HG02970 (cell line): ENCODE measurements around the gene PANX2.
"Not testable (repeated sequence)": the region's sequence is repeated elsewhere in the genome, so short reads cannot be mapped to it uniquely, and the experiment has no call there.

Experiments used
- ATAC-seq: cut with Tn5 transposase; IDR thresholded peaks from one replicate; pipeline ENCODE4 v1.9.1; 2021; ENCODE audit warnings: mild to moderate bottlenecking, moderate library complexity, moderate number of reproducible peaks; ENCODE audit not compliant: unreplicated experiment, low FRiP score

The PANX2 gene

DNA sequence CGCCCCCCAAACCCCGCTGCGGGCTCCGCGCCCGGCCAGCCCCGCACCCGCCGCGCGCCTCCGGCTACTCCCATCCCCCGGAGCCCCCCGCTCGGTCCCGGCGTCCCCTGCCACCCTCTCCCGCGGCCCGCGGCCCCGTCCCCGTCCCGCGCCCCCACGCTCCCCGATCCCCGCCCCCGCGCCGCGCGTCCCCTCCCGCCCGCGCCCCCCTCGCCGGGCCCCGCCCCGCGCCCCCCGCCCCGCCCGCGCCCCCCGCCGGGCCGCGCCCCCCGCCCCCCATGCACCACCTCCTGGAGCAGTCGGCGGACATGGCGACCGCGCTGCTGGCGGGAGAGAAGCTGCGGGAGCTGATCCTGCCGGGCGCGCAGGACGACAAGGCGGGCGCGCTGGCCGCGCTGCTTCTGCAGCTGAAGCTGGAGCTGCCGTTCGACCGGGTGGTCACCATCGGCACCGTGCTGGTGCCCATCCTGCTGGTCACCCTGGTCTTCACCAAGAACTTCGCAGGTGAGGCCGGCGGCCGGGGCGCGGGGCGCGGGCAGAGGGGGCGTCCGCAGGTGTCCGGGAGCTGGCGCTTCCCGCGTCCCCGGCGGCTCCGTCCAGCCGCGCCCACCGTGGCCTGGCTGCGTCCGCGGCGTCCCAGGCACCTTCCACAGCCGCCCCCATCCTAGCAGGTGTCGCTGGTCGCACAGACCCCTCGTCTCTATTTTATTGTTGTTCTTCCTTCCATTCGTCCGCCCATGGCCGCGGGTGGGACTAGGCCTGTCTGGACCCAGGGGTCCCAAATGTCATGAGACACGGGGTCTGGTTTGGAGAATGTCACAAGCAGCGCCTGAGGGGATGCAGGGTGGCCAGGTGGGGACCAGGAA is at the start of gene PANX2:
PANX2 (plus strand) TSS at position 279 of the 866 bp plus-strand sequence; CDS start at position 279, 0 bp downstream.
- ATAC-seq = no peak

DNA sequence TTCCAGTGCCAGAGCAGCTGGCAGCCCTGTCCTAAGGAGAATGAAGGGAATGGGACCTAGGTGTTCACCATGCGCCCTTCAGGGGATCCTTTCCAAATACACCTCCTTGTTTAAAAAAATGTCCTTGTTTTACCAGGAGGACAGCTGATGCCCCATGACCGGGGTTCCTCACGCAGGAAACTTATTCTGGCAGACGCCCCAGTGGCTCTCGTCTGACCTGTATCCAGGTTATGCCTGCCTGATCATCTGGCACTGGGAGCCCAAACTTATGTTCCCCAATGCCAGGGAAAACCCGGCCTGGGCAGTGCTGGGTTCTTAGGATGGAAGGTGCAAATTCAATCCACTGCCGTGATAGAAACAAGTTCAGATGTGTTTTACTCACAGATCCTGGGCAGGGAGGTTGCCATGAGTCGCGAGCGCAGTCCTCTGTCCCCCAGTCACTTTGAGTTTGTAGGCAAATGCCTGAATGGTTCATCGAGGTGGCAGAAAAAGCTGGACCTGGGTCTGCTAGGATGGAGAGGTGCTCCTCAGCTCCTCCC is 49.3 kb upstream of the PANX2 start:
- ATAC-seq = no peak

DNA sequence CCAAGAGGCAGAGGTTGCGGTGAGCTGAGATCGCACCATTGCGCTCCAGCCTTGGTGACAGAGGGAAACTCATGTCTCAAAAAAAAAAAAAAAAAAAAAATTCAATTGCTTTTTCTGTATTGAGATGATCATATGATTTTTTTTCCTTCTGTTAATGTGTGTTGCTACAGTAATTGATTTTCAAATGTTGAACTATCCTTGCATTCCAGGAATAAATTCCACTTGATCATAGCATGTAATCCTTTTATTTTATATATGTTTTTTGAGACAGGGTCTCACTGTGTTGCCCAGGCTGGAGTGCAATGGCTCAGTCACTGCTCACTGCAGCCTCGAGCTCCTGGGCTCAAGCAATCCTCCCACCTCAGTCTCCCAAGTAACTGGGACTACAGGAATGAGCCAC is 47.4 kb upstream of the PANX2 start:
- no peak for ATAC-seq

GRCh38 chr22:50125029-50125428 is 45.5 kb upstream of the PANX2 start:
- ATAC-seq = no peak

- ATAC-seq = no peak
These were observed 41.3 kb upstream of the PANX2 start for GRCh38 chr22:50129121-50129736.

- no peak for ATAC-seq
These were observed 38.6 kb upstream of the PANX2 start for GRCh38 chr22:50131894-50132293.

- ATAC-seq = no peak
These were observed 36.0 kb upstream of the PANX2 start for GRCh38 chr22:50134481-50134880.

DNA sequence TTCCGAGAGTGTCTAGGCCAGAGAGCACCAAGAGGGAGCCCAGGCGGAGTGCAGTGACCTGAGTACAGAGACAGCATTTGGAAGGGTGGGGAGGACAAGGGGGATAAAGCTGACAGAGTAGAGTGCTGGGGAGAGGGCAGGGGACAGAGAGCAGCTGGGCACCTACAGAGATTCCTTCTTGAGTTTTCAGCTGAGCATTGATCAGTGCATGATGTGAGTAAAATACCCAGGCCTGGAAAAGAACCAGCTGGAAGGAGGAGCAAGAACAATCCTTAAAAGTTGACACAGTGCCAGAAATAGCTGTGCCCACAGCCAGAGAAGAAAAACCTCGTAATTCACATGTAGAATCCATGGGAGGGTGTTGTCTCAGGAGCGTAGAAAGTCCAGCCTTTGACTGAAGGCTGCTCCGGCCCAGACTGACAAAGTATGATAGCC is 33.9 kb upstream of the PANX2 start:
- ATAC-seq = no peak

GRCh38 chr22:50137277-50137676 is 33.3 kb upstream of the PANX2 start:
- not testable (repeated sequence) for ATAC-seq

DNA sequence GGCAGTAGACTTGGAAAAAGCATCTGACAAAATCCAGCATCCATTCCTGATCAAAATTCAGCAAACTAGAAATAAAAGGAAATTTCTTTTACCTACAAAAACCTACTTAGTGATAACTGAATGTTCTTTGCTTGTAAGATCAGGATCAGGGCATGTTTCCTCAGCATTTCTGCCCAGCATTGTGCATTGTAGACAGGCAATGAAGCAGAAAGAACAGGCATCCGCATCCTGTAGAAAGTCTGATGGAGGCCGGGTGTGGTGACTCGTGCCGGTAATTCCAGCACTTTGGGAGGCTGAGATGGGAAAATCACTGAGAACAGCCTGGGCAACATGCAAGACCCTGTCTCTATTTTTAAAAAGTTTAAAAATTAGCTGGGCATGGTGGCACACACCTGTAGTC is 32.5 kb upstream of the PANX2 start:
- ATAC-seq = no peak

GRCh38 chr22:50138988-50139387 is 31.5 kb upstream of the PANX2 start:
- ATAC-seq = no peak

DNA sequence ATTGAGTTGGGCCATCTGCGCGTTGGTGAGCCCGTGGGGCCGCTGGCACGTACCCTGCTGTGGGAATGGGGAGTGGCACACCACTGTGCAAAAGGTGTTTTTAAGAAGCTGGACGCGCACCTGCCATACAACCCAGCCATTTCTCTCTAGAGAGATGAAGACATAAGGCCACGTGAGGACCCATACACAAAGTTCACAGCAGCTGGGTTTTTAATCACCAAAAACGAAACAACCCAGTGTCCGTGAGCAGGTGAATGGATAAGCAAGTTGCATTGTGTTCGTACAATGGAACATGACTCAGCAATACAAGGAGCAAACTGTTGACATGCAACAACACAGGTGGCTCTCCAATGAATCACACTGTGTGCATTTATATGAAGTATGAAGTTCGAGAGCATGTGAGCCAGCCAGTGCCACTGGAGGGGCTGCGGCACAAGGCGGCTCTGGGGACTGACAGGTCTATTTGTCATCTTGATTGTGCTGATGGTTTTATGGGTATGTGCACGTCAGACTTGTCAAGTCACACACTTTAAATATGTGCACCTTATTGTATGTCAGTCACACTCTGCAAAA is 30.6 kb upstream of the PANX2 start:
- ATAC-seq = no peak

- no peak for ATAC-seq
These were observed 29.9 kb upstream of the PANX2 start for GRCh38 chr22:50140615-50141014.

DNA sequence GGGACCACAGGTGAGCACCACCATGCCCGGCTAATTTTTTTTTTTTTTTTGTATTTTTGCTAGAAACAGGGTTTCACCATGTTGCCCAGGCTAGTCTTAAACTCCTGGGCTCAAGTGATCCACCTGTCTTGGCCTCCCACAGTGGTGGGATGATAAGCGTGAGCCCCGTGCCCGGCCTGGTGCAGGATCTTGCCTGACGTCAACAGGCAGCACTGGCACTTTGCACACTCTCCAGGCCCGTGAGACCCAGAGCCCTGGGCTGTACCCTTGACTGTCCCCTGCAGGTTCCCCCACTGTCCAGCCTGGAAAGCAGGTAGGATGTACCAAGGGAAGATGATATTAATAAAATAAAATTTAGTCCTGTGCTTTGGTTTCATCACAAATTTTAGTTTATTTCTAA is 29.1 kb upstream of the PANX2 start:
- ATAC-seq = no peak

GRCh38 chr22:50141891-50142363 is 28.6 kb upstream of the PANX2 start:
- no peak for ATAC-seq

DNA sequence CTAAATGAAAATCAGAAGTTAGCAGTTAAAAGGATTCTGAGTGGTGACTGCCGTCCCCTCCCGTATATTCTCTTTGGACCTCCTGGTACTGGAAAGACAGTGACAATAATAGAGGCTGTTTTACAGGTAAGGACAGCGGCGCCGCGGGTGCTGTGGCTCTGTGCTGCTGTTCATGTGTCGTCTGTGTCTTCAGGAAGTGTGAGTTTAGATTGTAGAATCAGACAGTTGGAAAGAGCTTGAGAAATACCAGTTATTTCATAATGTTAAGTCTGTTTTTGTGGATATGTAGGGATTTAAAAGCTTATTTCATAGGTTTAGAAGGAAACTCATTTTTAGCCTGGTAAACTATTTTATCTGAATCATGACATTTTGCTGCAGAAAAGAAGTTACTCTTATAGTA is 27.4 kb upstream of the PANX2 start:
- ATAC-seq = no peak

GRCh38 chr22:50144005-50144614 is 26.4 kb upstream of the PANX2 start:
- no peak for ATAC-seq

DNA sequence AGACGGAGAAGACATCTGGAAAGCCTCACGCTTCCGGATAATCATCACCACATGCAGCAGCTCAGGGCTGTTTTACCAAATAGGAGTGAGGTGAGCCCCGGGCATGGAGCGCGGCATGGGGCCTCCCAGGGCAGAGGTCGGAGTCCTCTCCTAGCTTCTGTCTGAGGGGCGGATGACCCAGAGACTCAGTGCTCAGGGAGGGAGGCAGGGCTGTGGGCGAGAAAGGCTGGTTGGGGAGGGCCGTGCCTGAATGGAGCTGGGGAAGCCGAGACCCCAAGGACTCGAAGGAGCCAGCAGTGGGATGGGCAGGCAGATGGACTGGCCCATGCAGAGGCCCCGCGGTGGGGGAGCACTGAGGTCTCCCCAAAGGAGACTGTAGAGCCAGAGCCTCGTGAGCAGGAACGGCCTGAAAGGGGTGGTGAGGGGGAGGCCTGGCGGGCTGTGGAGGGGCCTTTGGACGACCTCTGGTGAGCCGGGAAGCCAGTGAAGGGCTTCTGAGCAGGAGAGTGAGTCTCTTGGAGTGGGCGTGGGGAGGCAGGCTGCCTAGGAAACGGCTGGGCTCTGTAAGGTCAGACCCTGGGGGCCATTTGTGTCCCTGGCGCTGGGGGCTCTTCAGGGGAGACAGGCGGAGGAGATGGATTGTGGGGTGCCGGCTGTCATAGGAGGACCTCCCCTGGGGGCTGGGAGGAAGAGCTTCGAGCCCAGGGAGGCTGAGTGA is 24.7 kb upstream of the PANX2 start:
- no peak for ATAC-seq

GRCh38 chr22:50146439-50147238 is 23.9 kb upstream of the PANX2 start:
- no peak for ATAC-seq
